ENCODE data around the gene PTP4A1.

PTP4A1 gene

DNA sequence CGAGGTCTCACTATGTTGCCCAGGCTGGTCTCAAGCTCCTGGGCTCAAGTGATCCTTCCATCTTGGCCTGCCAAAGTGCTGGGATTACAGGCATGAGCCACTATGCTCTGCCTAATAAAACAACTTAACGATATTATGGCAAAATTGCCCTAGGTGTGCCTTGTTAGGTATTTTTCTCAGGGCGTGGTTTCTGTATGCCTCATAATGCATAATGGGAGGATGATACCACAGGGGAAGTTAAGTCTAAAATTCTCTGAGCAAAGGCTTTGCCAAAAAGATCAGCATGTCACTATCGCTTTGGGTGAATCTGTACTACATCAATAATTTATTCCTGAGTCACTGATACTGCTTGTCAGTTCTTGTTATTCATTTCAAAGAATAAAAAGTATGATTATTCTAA lies 15.9 kb upstream of the PTP4A1 start:
- DNase-seq (ENCODE audit: low read depth) = no peak

DNA sequence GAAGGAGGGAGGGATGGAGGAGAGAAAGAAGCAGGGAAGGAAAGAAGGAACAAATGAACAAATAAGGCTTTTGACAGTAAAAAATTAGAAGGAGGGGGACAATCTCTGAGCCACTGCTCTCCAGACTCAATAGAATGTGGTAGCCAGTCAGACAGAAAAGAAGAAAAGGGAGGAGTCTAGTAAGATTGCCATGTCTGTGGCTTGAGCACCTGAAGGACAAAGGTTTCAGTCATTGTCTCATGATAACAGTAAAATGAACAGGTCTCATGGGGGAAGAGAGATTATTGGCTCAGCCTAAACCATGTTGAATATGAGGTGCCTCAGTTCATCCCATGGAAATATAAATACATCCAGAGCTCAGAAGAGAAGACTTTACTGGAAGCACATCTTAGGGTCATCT lies 14.0 kb upstream of the PTP4A1 start:
- no peak for DNase-seq (ENCODE audit: low read depth)

GRCh38 chr6:63560801-63561287 lies 11.4 kb upstream of the PTP4A1 start:
- no peak for DNase-seq (ENCODE audit: low read depth)

- DNase-seq (ENCODE audit: low read depth) = no peak
Measured at GRCh38 chr6:63561288-63561687, 11.0 kb upstream of the PTP4A1 start.

DNA sequence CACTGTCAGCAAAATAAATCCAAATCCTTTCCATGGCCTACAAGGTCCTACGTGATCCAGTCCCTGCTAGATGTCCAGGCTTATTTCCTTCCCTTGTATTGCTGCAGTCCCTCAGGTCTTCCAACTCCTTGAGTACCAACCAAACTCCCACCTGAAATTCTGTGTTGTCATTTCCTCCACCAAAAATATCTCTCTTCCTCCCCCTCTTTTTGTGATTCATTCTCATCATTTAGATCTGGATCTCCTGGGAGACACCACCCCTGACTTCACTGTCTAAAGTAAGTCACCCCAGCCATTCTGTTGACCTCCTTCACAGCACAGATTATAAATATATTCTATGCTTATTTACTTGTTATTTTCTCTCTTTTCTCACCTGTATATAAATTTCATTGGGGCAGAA lies 9.0 kb upstream of the PTP4A1 start:
- DNase-seq (ENCODE audit: low read depth) = no peak

- DNase-seq (ENCODE audit: low read depth) = no peak
Measured at GRCh38 chr6:63565058-63565726, 7.1 kb upstream of the PTP4A1 start.

- DNase-seq (ENCODE audit: low read depth) = no peak
Measured at GRCh38 chr6:63565727-63566596, 6.3 kb upstream of the PTP4A1 start.

DNA sequence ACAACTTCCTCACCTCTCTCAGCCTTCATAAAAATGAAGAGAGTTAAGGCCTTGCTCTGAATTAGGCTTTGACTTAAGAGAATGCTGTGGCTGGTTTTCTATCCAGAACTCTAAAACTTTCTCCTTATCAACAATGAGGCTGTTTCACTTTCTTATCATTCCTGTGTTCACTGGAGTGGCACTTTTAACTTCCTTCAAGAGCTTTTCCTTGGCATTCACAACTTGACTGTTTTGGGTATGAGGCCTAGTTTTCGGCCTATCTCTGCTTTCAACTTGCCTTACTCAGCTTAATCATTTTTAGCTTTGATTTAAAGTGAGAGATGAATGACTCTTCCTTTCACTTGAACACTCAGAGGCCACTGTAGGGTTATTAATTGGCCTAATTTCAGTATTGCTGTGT lies 4.3 kb upstream of the PTP4A1 start:
- no peak for DNase-seq (ENCODE audit: low read depth)

DNA sequence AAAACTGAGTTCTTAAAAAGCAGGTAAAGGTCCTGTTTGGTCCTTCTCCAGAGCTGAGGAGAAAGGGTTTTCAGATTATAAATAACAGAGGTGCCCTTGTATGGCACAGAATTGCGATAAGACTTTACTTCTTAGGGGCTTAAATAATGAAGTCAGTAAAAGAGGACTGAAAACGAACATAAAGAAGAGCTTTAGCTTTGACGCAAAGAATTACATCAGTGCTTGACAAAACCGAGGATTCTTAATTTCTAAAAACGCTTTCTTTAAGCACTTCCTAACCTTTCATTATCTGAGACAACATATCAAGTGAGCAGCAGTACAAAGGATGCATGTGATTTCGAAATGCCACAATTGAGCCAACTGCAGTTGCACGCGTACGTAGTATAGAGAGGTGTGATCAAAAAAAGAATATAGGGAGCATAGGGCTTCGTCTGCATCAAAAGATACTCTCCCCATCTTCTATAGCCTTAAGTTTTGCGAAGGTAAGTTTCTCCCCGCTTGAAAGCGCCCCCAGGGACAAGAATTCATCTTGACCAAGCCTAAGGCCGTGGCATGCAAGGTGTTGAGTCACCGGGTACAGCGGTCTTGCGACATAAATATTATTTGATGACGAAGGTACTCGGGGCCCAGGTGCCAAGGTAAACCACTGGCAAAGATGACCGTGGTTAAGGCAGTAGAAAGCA lies 778 bp upstream of the PTP4A1 start:
- DNase-seq (ENCODE audit: low read depth) = no peak

DNA sequence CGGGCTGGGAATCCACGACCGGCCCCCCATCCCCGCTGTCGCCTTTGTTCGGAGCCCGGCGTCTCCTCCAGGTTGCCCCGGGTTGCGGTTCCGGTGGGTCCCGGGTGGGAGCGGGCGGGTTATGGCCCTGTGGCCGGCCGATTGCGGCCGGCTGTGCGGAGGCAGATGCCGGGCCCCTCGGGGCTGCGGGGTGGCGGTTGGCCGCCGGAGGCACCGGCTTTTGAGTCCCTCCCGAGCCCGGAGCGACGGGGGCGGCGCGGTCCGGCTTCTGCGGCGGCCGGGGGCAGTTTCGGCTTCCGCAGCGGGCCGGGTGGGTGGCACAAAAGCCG lies 431 bp downstream of the PTP4A1 start:
- no peak for DNase-seq (ENCODE audit: low read depth)

- DNase-seq (ENCODE audit: low read depth) = peak; percentile 33
Measured at GRCh38 chr6:63573076-63573898, 1.0 kb downstream of the PTP4A1 start.

DNA sequence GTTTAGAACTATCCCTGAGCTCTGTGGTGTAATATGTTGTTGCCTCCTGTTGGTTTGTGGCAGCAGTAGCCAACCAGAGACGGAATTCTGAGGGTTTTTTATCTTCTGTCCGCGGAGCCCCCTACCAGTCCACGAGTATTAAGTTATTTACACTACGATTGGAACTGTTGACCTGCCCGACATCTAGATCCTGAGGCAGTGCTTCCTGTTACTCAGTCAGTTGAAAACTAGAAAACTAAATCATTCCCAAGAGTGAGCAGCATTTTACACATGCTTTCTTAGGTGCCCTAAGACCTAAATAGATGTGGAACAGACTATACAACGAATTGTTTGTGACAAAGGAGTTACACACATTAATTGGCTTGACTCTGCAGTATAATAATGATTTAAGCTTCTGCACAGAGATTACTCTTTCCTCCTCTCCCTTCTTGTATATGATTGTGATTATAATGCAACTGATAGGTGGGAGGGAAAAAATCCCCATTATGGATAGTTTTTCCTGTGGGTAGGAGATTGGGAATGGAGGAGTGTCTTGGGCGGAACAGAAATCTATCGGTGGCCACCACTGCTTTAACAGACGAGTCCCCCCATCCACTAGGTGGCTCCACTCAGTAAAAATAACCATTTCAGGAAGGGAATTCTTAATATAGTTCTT lies 1.7 kb downstream of the PTP4A1 start:
- DNase-seq (ENCODE audit: low read depth) = no peak

DNA sequence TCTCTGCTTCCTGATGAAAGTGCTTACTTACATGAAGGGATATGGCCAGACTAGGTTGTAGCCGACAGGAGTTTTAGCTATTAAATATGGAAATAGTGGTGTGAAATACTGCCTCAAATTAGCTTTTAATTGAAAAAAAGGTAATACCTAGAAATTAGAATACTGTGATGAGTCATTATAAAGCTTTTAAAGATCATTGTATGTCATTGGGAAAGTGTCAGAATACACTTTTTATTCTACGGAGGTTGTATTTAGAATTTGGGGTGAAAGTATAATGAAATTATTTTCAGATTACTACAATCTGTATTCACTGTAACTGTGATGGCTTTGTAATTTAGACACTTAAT lies 2.2 kb downstream of the PTP4A1 start:
- DNase-seq (ENCODE audit: low read depth) = no peak

GRCh38 chr6:63576147-63576772 lies 4.0 kb downstream of the PTP4A1 start:
- DNase-seq (ENCODE audit: low read depth) = no peak

GRCh38 chr6:63576985-63577712 lies 4.9 kb downstream of the PTP4A1 start:
- DNase-seq (ENCODE audit: low read depth) = no peak

- DNase-seq (ENCODE audit: low read depth) = no peak
Measured at GRCh38 chr6:63578757-63579156, 6.5 kb downstream of the PTP4A1 start.

DNA sequence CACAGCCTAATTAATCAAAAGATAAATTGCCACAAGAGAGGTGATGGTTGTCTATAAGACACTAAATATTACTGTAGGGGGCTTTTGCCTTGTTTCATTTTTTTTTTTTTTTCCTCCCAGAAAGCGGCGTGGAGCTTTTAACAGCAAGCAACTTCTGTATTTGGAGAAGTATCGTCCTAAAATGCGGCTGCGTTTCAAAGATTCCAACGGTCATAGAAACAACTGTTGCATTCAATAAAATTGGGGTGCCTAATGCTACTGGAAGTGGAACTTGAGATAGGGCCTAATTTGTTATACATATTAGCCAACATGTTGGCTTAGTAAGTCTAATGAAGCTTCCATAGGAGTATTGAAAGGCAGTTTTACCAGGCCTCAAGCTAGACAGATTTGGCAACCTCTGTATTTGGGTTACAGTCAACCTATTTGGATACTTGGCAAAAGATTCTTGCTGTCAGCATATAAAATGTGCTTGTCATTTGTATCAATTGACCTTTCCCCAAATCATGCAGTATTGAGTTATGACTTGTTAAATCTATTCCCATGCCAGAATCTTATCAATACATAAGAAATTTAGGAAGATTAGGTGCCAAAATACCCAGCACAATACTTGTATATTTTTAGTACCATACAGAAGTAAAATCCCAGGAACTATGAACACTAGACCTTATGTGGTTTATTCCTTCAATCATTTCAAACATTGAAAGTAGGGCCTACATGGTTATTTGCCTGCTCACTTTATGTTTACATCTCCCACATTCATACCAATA lies 7.8 kb downstream of the PTP4A1 start:
- DNase-seq (ENCODE audit: low read depth) = no peak

- DNase-seq (ENCODE audit: low read depth) = no peak
Measured at GRCh38 chr6:63580704-63580961, 8.4 kb downstream of the PTP4A1 start.

GRCh38 chr6:63581355-63582013 lies 9.2 kb downstream of the PTP4A1 start:
- DNase-seq (ENCODE audit: low read depth) = no peak
